GM12875 (cell line): ENCODE data around the gene PKN3.

Experiments
- H3K4me3 ChIP-seq: one replicate; pipeline ENCODE4 v1.5.1; 2011; ENCODE audit warnings: low read depth, low read length, control low read depth
- CTCF ChIP-seq: IDR thresholded peaks from 2 replicates; pipeline ENCODE4 v1.5.1; 2011; ENCODE audit warnings: low read depth, mild to moderate bottlenecking, control low read depth, inconsistent platforms, low read length, moderate library complexity, borderline replicate concordance; ENCODE audit not compliant: insufficient read depth

PKN3 gene

GRCh38 chr9:128705051-128705965, 3.0 kb downstream of the PKN3 start:
- no peak overlapping the region for H3K4me3 ChIP-seq
- TF ChIP-seq CTCF: no peak

- no peak overlapping the region for H3K4me3 ChIP-seq
Measured at GRCh38 chr9:128706045-128706444, 3.7 kb downstream of the PKN3 start.

GRCh38 chr9:128706671-128707381, 4.5 kb downstream of the PKN3 start:
- H3K4me3 ChIP-seq: no peak overlapping the region
- no peak for TF ChIP-seq CTCF

More at GRCh38 chr9:128706045-128706444, 3.7 kb downstream of the PKN3 start:
- no peak for TF ChIP-seq CTCF

- TF ChIP-seq CTCF: no peak
- H3K4me3 ChIP-seq: no peak overlapping the region
Measured at GRCh38 chr9:128707446-128707845, 5.1 kb downstream of the PKN3 start.

- H3K4me3 ChIP-seq: no peak overlapping the region
- no peak for TF ChIP-seq CTCF
Measured at GRCh38 chr9:128712451-128713410, 10.4 kb downstream of the PKN3 start.

- TF ChIP-seq CTCF: no peak
- no peak overlapping the region for H3K4me3 ChIP-seq
Measured at GRCh38 chr9:128713411-128713780, 11.1 kb downstream of the PKN3 start.
